ENCODE results near the gene DIDO1. TPM values are rescaled to one million over a fixed set of nuclear protein-coding genes. Genes with fewer than 3 reads are reported as not detected.

The DIDO1 gene
- total and polyA plus RNA-seq, 2 of the 13 experiments (the other 11 are each of a cell fraction or from before 2014, with no cell fraction given): 75.0 to 75.1 TPM

- TF ChIP-seq PREB (CRISPR knock-in tag; IDR thresholded peaks at IDR 0.05): no peak
- peak; percentile 98 for TF ChIP-seq ZSCAN31 (CRISPR knock-in tag; IDR thresholded peaks at IDR 0.05; ENCODE audit: low read depth)
- TF ChIP-seq FOXM1 (CRISPR knock-in tag; IDR thresholded peaks at IDR 0.05): no peak
- no peak for TF ChIP-seq ZBTB42 (CRISPR knock-in tag; IDR thresholded peaks at IDR 0.05)
- TF ChIP-seq FOXK2 (IDR thresholded peaks at IDR 0.05): peak; percentile 96
- peak; percentile 97 for TF ChIP-seq MIXL1 (CRISPR knock-in tag; IDR thresholded peaks at IDR 0.05)
- peak; percentile 87 for TF ChIP-seq ZHX2 (IDR thresholded peaks at IDR 0.05; ENCODE audit: low read depth)
- TF ChIP-seq ZHX2 (CRISPR knock-in tag; IDR thresholded peaks at IDR 0.05; ENCODE audit: borderline replicate concordance): no peak
- TF ChIP-seq ZBTB3 (CRISPR knock-in tag; IDR thresholded peaks at IDR 0.05; ENCODE audit: borderline replicate concordance, low read depth): no peak
- peak; percentile 17; the same call in 1 of the 2 replicates for TF ChIP-seq ZKSCAN5 (CRISPR knock-in tag; IDR thresholded peaks at IDR 0.05)
- TF ChIP-seq RFX1 (IDR thresholded peaks at IDR 0.05): no peak; the same call in 1 of the 2 replicates
- TF ChIP-seq ZBTB34 (CRISPR knock-in tag; IDR thresholded peaks at IDR 0.05): peak; percentile 99
- peak; percentile 92 for TF ChIP-seq ZMYM3 (CRISPR knock-in tag; IDR thresholded peaks at IDR 0.05)
- TF ChIP-seq TCF12 (IDR thresholded peaks at IDR 0.05): no peak
- peak; percentile 93; the same call in 1 of the 2 replicates for TF ChIP-seq TCF12 (CRISPR knock-in tag; IDR thresholded peaks at IDR 0.05)
- peak; percentile 87 for TF ChIP-seq KDM2A (CRISPR knock-in tag; IDR thresholded peaks at IDR 0.05; ENCODE audit: borderline replicate concordance, low read depth)
- peak; percentile 99 for TF ChIP-seq SALL1 (CRISPR knock-in tag; IDR thresholded peaks at IDR 0.05)
- TF ChIP-seq ATF1 (CRISPR knock-in tag; IDR thresholded peaks at IDR 0.05): no peak
- peak; percentile 89 for TF ChIP-seq ZNF547 (CRISPR knock-in tag; IDR thresholded peaks at IDR 0.05)
- 0 out of 2 replicates have a peak, but pooled peaks have one; percentile 65 for TF ChIP-seq ZFP82 (CRISPR knock-in tag; IDR thresholded peaks at IDR 0.05; ENCODE audit: borderline replicate concordance)
- peak; percentile 95; the same call in 1 of the 2 replicates for TF ChIP-seq NKX3-1 (CRISPR knock-in tag; IDR thresholded peaks at IDR 0.05)
- no peak for TF ChIP-seq MAFF (IDR thresholded peaks at IDR 0.05; ENCODE audit: low read depth, low read length)
- TF ChIP-seq PPARG (CRISPR knock-in tag; conservative IDR thresholded peaks at IDR 0.05): peak; percentile 88
- peak; percentile 94 for TF ChIP-seq DMAP1 (CRISPR knock-in tag; IDR thresholded peaks at IDR 0.05)
- no peak for TF ChIP-seq ZNF678 (CRISPR knock-in tag; IDR thresholded peaks at IDR 0.05)
Observed at GRCh38 chr20:62955519-62956386, 29.4 kb upstream of the DIDO1 start (continued).

All from HepG2 (cell line).